Esophagus squamous epithelium (tissue), 4 donors: ENCODE results near the gene CNTN4.

Source experiments
- CTCF ChIP-seq, 6 experiments: fragments of 450-650 bp in 4 of 6; fragments of 200-600 bp in 2 of 6; sonication (generic) in 2 of 6; IDR thresholded peaks; one replicate each; pipeline ENCODE4 v1.5.1; 2016 to 2019; ENCODE audit warnings: antibody characterized with exemption in 6 of 6, mild to moderate bottlenecking in 4 of 6, moderate library complexity in 4 of 6
- POLR2A ChIP-seq, 4 donors: fragments of 450-650 bp; IDR thresholded peaks; one replicate each; pipeline ENCODE4 v1.6.1; 2017; ENCODE audit warnings: antibody characterized with exemption in 4 of 4, mild to moderate bottlenecking in 4 of 4, moderate library complexity in 3 of 4

GRCh38 chr3:2098398-2099027, at the start of gene CNTN4:
- TF ChIP-seq CTCF (IDR thresholded peaks at IDR 0.05): no peak
- no peak for TF ChIP-seq POLR2A (IDR thresholded peaks at IDR 0.05)
